ENCODE data around the gene TANGO6. TPM values are rescaled to one million over a fixed set of nuclear protein-coding genes. Genes with fewer than 3 reads are reported as not detected.
"Not testable (repeated sequence)": the region's sequence is repeated elsewhere in the genome, so short reads cannot be mapped to it uniquely, and the experiment has no call there.

Gene TANGO6
- total RNA-seq, 1 experiment from 2014 or later, result 16.7 TPM

GRCh38 chr16:68842964-68843481 is 308 bp upstream of the TANGO6 start:
- not testable (repeated sequence) for H3K27me3 ChIP-seq (ENCODE audit: control insufficient read depth, insufficient read depth, low read length); H3K36me3 ChIP-seq (replicated peaks; ENCODE audit: control insufficient read depth, insufficient read depth, low read length); DNase-seq
- H3K4me3 ChIP-seq (ENCODE audit: insufficient read depth, low read depth, low read length), result peak overlapping the region; percentile 89; the same call in 1 of the 2 replicates

- no peaks in the 10 kb centered on the region for H3K36me3 ChIP-seq (replicated peaks; ENCODE audit: control insufficient read depth, insufficient read depth, low read length)
- H3K4me3 ChIP-seq (ENCODE audit: insufficient read depth, low read depth, low read length), result peak overlapping the region; percentile 89
- DNase-seq, result no peak
- no peaks in the 10 kb centered on the region for H3K27me3 ChIP-seq (ENCODE audit: control insufficient read depth, insufficient read depth, low read length)
Measured at GRCh38 chr16:68844211-68844564, 857 bp downstream of the TANGO6 start.

- no peak for DNase-seq
- Histone ChIP-seq H3K4me3 (ENCODE audit: insufficient read depth, low read depth, low read length) (no peak overlapping the region), H3K36me3 (replicated peaks; ENCODE audit: control insufficient read depth, insufficient read depth, low read length) (no peaks in the 10 kb centered on the region), H3K27me3 (ENCODE audit: control insufficient read depth, insufficient read depth, low read length) (no peaks in the 10 kb centered on the region)
Measured at GRCh38 chr16:68848786-68849185, 5.5 kb downstream of the TANGO6 start.

GRCh38 chr16:68850481-68850880 is 7.2 kb downstream of the TANGO6 start:
- no peak for DNase-seq
- Histone ChIP-seq H3K4me3 (ENCODE audit: insufficient read depth, low read depth, low read length) (no peak overlapping the region), H3K36me3 (replicated peaks; ENCODE audit: control insufficient read depth, insufficient read depth, low read length) (no peaks in the 10 kb centered on the region), H3K27me3 (ENCODE audit: control insufficient read depth, insufficient read depth, low read length) (no peaks in the 10 kb centered on the region)

- no peak for DNase-seq
- H3K27me3 ChIP-seq (ENCODE audit: control insufficient read depth, insufficient read depth, low read length), result no peaks in the 10 kb centered on the region
- no peaks in the 10 kb centered on the region for H3K36me3 ChIP-seq (replicated peaks; ENCODE audit: control insufficient read depth, insufficient read depth, low read length)
- H3K4me3 ChIP-seq (ENCODE audit: insufficient read depth, low read depth, low read length), result no peak overlapping the region
Measured at GRCh38 chr16:68851601-68852000, 8.3 kb downstream of the TANGO6 start.

- Histone ChIP-seq H3K4me3 (ENCODE audit: insufficient read depth, low read depth, low read length) (no peak overlapping the region), H3K27me3 (ENCODE audit: control insufficient read depth, insufficient read depth, low read length) (no peaks in the 10 kb centered on the region), H3K36me3 (replicated peaks; ENCODE audit: control insufficient read depth, insufficient read depth, low read length) (no peaks in the 10 kb centered on the region; the same call in none of the 2 replicates)
- no peak for DNase-seq
Measured at GRCh38 chr16:68857479-68857878, 14.1 kb downstream of the TANGO6 start.

GRCh38 chr16:68859828-68860227 is 16.5 kb downstream of the TANGO6 start:
- no peak for DNase-seq
- Histone ChIP-seq H3K36me3 (replicated peaks; ENCODE audit: control insufficient read depth, insufficient read depth, low read length) (no peaks in the 10 kb centered on the region; the same call in none of the 2 replicates), H3K4me3 (ENCODE audit: insufficient read depth, low read depth, low read length) (no peak overlapping the region), H3K27me3 (ENCODE audit: control insufficient read depth, insufficient read depth, low read length) (no peaks in the 10 kb centered on the region)

GRCh38 chr16:68860978-68861892 is 17.9 kb downstream of the TANGO6 start:
- H3K27me3 ChIP-seq (ENCODE audit: control insufficient read depth, insufficient read depth, low read length), result no peaks in the 10 kb centered on the region
- H3K36me3 ChIP-seq (replicated peaks; ENCODE audit: control insufficient read depth, insufficient read depth, low read length), result no peaks in the 10 kb centered on the region; the same call in none of the 2 replicates
- no peak for DNase-seq
- no peak overlapping the region for H3K4me3 ChIP-seq (ENCODE audit: insufficient read depth, low read depth, low read length)

GRCh38 chr16:68866933-68867332 is 23.6 kb downstream of the TANGO6 start:
- no peak for DNase-seq
- Histone ChIP-seq H3K27me3 (ENCODE audit: control insufficient read depth, insufficient read depth, low read length) (no peaks in the 10 kb centered on the region), H3K4me3 (ENCODE audit: insufficient read depth, low read depth, low read length) (no peak overlapping the region), H3K36me3 (replicated peaks; ENCODE audit: control insufficient read depth, insufficient read depth, low read length) (no peaks in the 10 kb centered on the region; the same call in 1 of the 2 replicates)

GRCh38 chr16:68869492-68870088 is 26.3 kb downstream of the TANGO6 start:
- no peaks in the 10 kb centered on the region for H3K27me3 ChIP-seq (ENCODE audit: control insufficient read depth, insufficient read depth, low read length)
- H3K36me3 ChIP-seq (replicated peaks; ENCODE audit: control insufficient read depth, insufficient read depth, low read length), result no peaks in the 10 kb centered on the region
- DNase-seq, result no peak
- H3K4me3 ChIP-seq (ENCODE audit: insufficient read depth, low read depth, low read length), result no peak overlapping the region

GRCh38 chr16:68873635-68874471 is 30.5 kb downstream of the TANGO6 start:
- Histone ChIP-seq H3K27me3 (ENCODE audit: control insufficient read depth, insufficient read depth, low read length) (no peaks in the 10 kb centered on the region), H3K4me3 (ENCODE audit: insufficient read depth, low read depth, low read length) (no peak overlapping the region), H3K36me3 (replicated peaks; ENCODE audit: control insufficient read depth, insufficient read depth, low read length) (no peaks in the 10 kb centered on the region; the same call in 1 of the 2 replicates)
- no peak for DNase-seq

- Histone ChIP-seq H3K4me3 (ENCODE audit: insufficient read depth, low read depth, low read length) (no peak overlapping the region), H3K36me3 (replicated peaks; ENCODE audit: control insufficient read depth, insufficient read depth, low read length) (no peaks in the 10 kb centered on the region; the same call in none of the 2 replicates), H3K27me3 (ENCODE audit: control insufficient read depth, insufficient read depth, low read length) (no peaks in the 10 kb centered on the region)
- no peak for DNase-seq
Measured at GRCh38 chr16:68875871-68876270, 32.5 kb downstream of the TANGO6 start.

- Histone ChIP-seq H3K36me3 (replicated peaks; ENCODE audit: control insufficient read depth, insufficient read depth, low read length) (no peaks in the 10 kb centered on the region; the same call in 1 of the 2 replicates), H3K4me3 (ENCODE audit: insufficient read depth, low read depth, low read length) (no peak overlapping the region), H3K27me3 (ENCODE audit: control insufficient read depth, insufficient read depth, low read length) (no peaks in the 10 kb centered on the region)
- no peak for DNase-seq
Measured at GRCh38 chr16:68883685-68884084, 40.4 kb downstream of the TANGO6 start.

GRCh38 chr16:68884401-68884800 is 41.1 kb downstream of the TANGO6 start:
- Histone ChIP-seq H3K4me3 (ENCODE audit: insufficient read depth, low read depth, low read length) (no peak overlapping the region), H3K27me3 (ENCODE audit: control insufficient read depth, insufficient read depth, low read length) (no peaks in the 10 kb centered on the region), H3K36me3 (replicated peaks; ENCODE audit: control insufficient read depth, insufficient read depth, low read length) (no peaks in the 10 kb centered on the region; the same call in 1 of the 2 replicates)
- DNase-seq, result no peak

Measured in H7 (cell line).